Measurements from ENCODE around the gene HECTD2. TPM values are rescaled to one million over a fixed set of nuclear protein-coding genes. Genes with fewer than 3 reads are reported as not detected.
"Not testable (repeated sequence)": the region's sequence is repeated elsewhere in the genome, so short reads cannot be mapped to it uniquely, and the experiment has no call there.

HECTD2 gene
- total RNA-seq, 1 donor from 2014 or later, result 23.2 TPM

DNA sequence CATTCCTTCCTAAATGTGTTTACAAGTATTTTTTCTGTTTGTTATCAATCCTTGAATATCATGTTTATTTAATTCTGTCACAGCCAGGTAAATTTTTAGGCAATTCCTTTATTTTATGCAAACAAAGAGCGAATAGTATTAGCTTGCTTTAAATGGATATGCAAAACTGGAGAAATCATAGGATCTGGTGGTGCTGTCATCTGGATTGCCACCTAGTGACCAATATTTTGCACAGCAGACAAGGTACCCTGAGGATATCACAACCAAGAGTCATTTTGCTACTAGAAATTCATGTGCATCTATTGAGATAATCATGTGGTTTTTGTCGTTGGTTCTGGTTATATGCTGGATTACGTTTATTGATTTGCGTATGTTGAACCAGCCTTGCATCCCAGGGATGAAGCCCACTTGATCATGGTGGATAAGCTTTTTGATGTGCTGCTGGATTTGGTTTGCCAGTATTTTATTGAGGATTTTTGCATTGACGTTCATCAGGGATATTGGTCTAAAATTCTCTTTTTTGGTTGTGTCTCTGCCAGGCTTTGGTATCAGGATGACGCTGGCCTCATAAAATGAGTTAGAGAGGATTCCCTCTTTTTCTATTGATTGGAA lies 40.1 kb upstream of the HECTD2 start:
- TF ChIP-seq, protein P1, sequence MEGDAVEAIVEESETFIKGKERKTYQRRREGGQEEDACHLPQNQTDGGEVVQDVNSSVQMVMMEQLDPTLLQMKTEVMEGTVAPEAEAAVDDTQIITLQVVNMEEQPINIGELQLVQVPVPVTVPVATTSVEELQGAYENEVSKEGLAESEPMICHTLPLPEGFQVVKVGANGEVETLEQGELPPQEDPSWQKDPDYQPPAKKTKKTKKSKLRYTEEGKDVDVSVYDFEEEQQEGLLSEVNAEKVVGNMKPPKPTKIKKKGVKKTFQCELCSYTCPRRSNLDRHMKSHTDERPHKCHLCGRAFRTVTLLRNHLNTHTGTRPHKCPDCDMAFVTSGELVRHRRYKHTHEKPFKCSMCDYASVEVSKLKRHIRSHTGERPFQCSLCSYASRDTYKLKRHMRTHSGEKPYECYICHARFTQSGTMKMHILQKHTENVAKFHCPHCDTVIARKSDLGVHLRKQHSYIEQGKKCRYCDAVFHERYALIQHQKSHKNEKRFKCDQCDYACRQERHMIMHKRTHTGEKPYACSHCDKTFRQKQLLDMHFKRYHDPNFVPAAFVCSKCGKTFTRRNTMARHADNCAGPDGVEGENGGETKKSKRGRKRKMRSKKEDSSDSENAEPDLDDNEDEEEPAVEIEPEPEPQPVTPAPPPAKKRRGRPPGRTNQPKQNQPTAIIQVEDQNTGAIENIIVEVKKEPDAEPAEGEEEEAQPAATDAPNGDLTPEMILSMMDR (conservative IDR thresholded peaks at IDR 0.05), result peak; percentile 55
- H3K4me3 Mint-ChIP-seq; H3K4me1 Mint-ChIP-seq; H3K27ac Mint-ChIP-seq (ENCODE audit: unreplicated experiment); DNase-seq (ENCODE audit: low read depth, low spot score); H3K9me3 Mint-ChIP-seq; H3K27me3 Mint-ChIP-seq (ENCODE audit: low read depth): not testable (repeated sequence)
- H3K36me3 Mint-ChIP-seq (ENCODE audit: low read depth), result peaks cover 16% of the 10 kb centered on the region

DNA sequence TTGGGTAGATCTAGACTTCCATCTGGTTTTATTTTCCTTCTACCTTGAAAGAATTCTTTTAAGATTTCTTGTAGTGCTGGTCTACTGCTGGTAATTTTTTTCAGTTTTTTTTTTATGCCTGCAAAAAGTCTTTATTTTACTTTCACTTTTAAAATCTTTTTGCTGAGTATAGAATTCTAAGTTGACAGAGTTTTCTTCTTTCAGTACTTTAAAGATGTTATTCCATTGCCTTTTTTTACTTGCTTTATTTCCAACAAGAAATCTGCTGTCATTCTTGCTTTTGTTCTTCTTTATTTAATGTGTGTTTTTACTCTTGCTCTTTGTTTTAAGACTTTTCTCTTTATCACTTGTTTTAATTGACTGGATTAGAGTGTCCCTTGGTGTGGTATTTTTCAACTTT lies 36.1 kb upstream of the HECTD2 start:
- no peak for DNase-seq (ENCODE audit: low read depth, low spot score)
- no peak overlapping the region for H3K4me3 Mint-ChIP-seq
- H3K27ac Mint-ChIP-seq (ENCODE audit: unreplicated experiment), result no peak overlapping the region
- H3K36me3 Mint-ChIP-seq (ENCODE audit: low read depth), result peaks cover 18% of the 10 kb centered on the region
- H3K4me1 Mint-ChIP-seq, result no peaks in the 10 kb centered on the region
- TF ChIP-seq, protein P1 (conservative IDR thresholded peaks at IDR 0.05), result no peak
- no peaks in the 10 kb centered on the region for H3K27me3 Mint-ChIP-seq (ENCODE audit: low read depth)
- peaks cover 11% of the 10 kb centered on the region for H3K9me3 Mint-ChIP-seq

DNA sequence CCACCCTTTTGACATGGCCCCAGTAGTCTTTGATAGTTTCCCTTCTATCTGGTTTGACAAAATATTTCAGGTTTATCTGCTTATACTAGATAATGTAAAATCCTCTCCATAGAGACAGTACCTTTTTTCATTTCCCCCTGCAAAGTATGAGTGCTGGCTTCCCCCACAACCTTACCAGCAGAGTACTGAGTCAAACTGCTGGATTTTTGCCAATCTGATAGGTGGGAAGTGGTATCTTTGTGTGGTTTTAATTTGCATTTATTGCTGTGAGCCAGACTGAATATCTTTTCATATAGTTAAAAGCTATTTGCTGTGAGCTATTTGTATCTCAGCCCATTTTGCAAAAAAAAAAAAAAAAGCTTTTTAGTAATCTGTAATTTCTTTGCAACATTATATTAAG lies 32.1 kb upstream of the HECTD2 start:
- no peak overlapping the region for H3K4me3 Mint-ChIP-seq
- H3K27me3 Mint-ChIP-seq (ENCODE audit: low read depth), result no peaks in the 10 kb centered on the region
- peaks cover 30% of the 10 kb centered on the region for H3K4me1 Mint-ChIP-seq
- peaks cover 14% of the 10 kb centered on the region for H3K36me3 Mint-ChIP-seq (ENCODE audit: low read depth)
- no peak overlapping the region for H3K27ac Mint-ChIP-seq (ENCODE audit: unreplicated experiment)
- TF ChIP-seq, protein P1 (conservative IDR thresholded peaks at IDR 0.05), result no peak
- peaks cover 11% of the 10 kb centered on the region for H3K9me3 Mint-ChIP-seq
- DNase-seq (ENCODE audit: low read depth, low spot score), result no peak

DNA sequence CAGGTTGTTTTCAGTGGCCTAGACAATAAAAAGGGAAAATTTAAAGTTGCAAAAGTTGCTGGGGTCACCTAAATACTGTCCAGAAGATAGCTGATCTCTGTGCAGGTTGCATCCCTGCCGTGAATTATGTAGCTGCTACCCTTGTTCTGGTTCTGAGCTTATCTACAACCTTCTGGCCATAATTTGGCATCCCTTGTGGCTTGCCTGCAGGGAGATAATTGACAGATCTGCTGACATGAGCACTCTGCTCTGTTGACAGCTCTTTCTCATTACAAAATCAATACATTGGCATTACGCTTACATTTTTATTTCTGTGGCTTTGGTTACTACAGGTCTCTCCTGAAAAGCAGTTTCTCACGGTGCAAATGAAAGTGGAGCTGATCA lies 29.3 kb upstream of the HECTD2 start:
- peak overlapping the region; percentile 71 for H3K4me3 Mint-ChIP-seq
- H3K27me3 Mint-ChIP-seq (ENCODE audit: low read depth), result peaks cover 2% of the 10 kb centered on the region
- H3K36me3 Mint-ChIP-seq (ENCODE audit: low read depth), result no peaks in the 10 kb centered on the region
- no peak for DNase-seq (ENCODE audit: low read depth, low spot score)
- H3K9me3 Mint-ChIP-seq, result no peaks in the 10 kb centered on the region
- peaks cover 30% of the 10 kb centered on the region for H3K4me1 Mint-ChIP-seq
- peak overlapping the region; percentile 93 for H3K27ac Mint-ChIP-seq (ENCODE audit: unreplicated experiment)
- TF ChIP-seq, protein P1 (conservative IDR thresholded peaks at IDR 0.05), result no peak

DNA sequence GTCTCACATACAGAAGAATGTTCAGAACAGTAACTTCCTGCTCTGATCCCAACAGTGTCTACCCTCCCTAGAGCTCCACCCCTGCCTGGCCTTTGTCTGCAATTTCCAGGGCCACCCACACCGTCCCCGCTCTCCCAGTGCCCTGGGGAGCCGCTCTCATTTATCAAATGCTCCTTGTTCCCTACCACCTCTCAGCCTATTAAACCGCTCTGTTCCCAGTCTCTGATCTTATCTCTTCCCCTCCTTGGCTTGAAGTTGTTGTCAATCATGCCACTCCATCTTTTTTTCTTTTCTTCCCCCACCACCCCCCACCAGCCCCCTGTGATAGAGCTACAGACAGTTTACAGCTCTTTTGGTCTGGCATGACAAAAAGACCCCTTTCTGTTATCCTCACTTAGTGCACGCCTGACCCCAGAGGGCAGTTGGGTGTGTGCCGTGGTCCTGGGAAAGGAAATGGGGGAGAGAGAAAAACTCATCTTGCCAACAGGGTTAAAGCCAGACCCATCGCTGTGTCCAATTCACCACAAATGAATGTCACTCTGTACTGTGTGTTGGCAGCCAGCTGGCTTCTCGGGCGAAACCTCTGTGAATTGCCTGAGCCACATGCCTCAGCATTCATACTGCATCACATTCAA lies 28.8 kb upstream of the HECTD2 start:
- Mint-ChIP-seq H3K9me3 (no peaks in the 10 kb centered on the region), H3K4me1 (peaks cover 30% of the 10 kb centered on the region), H3K27ac (ENCODE audit: unreplicated experiment) (peak overlapping the region; percentile 93), H3K27me3 (ENCODE audit: low read depth) (peaks cover 2% of the 10 kb centered on the region), H3K4me3 (peak overlapping the region; percentile 71), H3K36me3 (ENCODE audit: low read depth) (no peaks in the 10 kb centered on the region)
- TF ChIP-seq, protein P1 (conservative IDR thresholded peaks at IDR 0.05), result no peak
- peak; percentile 43 for DNase-seq (ENCODE audit: low read depth, low spot score)
